Vagina (tissue), 2 donors: ENCODE results near the gene ZBTB25.

Experiments
- POLR2A ChIP-seq, 2 donors: fragments of 450-650 bp; IDR thresholded peaks; one replicate each; pipeline ENCODE4 v1.6.1; 2017; ENCODE audit warnings: antibody characterized with exemption in 2 of 2, mild to moderate bottlenecking in 2 of 2, moderate library complexity in 2 of 2
- POLR2AphosphoS5 ChIP-seq, 2 donors: sonication (generic); formaldehyde crosslinking; IDR thresholded peaks; one replicate each; pipeline ENCODE4 v1.9.0; 2017; ENCODE audit warnings: antibody characterized with exemption in 2 of 2, mild to moderate bottlenecking in 2 of 2, low read depth in 1 of 2; ENCODE audit not compliant: insufficient read depth in 1 of 2
- TF ChIP-seq, protein P1 (sequence below), 3 experiments: fragments of 450-650 bp in 2 of 3; fragments of 200-600 bp in 1 of 3; sonication (generic) in 1 of 3; IDR thresholded peaks; one replicate each; pipeline ENCODE4 v1.5.1; 2017 to 2019; ENCODE audit warnings: antibody characterized with exemption in 3 of 3, mild to moderate bottlenecking in 2 of 3, moderate library complexity in 2 of 3

DNA sequence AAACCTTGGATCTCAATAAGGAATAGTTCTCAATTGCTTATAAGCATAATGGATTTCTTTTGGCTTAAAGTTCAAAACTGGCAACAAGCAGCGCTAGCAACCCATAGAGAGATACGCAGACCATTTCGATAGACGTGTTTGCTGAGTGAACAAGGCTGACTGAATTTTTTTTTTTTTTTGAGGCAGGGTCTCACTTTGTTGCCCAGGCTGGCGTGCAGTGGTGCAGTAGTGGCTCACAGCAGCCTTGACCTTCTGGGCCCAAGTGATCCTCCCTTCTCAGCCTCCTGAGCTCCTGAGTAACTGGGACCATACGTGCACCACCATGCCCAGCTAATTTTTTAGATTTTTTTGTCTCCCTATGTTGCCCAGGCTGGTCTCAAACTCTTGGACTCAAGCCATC is 39.8 kb downstream of the ZBTB25 start:
- TF ChIP-seq, protein P1, sequence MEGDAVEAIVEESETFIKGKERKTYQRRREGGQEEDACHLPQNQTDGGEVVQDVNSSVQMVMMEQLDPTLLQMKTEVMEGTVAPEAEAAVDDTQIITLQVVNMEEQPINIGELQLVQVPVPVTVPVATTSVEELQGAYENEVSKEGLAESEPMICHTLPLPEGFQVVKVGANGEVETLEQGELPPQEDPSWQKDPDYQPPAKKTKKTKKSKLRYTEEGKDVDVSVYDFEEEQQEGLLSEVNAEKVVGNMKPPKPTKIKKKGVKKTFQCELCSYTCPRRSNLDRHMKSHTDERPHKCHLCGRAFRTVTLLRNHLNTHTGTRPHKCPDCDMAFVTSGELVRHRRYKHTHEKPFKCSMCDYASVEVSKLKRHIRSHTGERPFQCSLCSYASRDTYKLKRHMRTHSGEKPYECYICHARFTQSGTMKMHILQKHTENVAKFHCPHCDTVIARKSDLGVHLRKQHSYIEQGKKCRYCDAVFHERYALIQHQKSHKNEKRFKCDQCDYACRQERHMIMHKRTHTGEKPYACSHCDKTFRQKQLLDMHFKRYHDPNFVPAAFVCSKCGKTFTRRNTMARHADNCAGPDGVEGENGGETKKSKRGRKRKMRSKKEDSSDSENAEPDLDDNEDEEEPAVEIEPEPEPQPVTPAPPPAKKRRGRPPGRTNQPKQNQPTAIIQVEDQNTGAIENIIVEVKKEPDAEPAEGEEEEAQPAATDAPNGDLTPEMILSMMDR (IDR thresholded peaks at IDR 0.05): no peak
- TF ChIP-seq POLR2AphosphoS5 (IDR thresholded peaks at IDR 0.05; ENCODE audit: insufficient read depth in 1 of 2, low read depth in 1 of 2) (no peak), POLR2A (IDR thresholded peaks at IDR 0.05) (no peak)
